Lower leg skin (tissue), 3 donors: Measurements from ENCODE around the gene MEF2D.

ENCODE experiments used
- POLR2A ChIP-seq, 2 donors: fragments of 450-650 bp; IDR thresholded peaks; one replicate each; pipeline ENCODE4 v1.6.1; 2016 to 2017; ENCODE audit warnings: antibody characterized with exemption in 2 of 2, mild to moderate bottlenecking in 1 of 2, moderate library complexity in 1 of 2
- TF ChIP-seq, protein P1 (sequence below), 3 donors: fragments of 450-650 bp; IDR thresholded peaks; one replicate each; pipeline ENCODE4 v1.5.1; 2016; ENCODE audit warnings: antibody characterized with exemption in 3 of 3, mild to moderate bottlenecking in 3 of 3, moderate library complexity in 2 of 3

- TF ChIP-seq POLR2A (IDR thresholded peaks at IDR 0.05): no peak
- TF ChIP-seq, protein P1, sequence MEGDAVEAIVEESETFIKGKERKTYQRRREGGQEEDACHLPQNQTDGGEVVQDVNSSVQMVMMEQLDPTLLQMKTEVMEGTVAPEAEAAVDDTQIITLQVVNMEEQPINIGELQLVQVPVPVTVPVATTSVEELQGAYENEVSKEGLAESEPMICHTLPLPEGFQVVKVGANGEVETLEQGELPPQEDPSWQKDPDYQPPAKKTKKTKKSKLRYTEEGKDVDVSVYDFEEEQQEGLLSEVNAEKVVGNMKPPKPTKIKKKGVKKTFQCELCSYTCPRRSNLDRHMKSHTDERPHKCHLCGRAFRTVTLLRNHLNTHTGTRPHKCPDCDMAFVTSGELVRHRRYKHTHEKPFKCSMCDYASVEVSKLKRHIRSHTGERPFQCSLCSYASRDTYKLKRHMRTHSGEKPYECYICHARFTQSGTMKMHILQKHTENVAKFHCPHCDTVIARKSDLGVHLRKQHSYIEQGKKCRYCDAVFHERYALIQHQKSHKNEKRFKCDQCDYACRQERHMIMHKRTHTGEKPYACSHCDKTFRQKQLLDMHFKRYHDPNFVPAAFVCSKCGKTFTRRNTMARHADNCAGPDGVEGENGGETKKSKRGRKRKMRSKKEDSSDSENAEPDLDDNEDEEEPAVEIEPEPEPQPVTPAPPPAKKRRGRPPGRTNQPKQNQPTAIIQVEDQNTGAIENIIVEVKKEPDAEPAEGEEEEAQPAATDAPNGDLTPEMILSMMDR (IDR thresholded peaks at IDR 0.05): no peak
Measured at GRCh38 chr1:156508955-156509234, 8.3 kb upstream of the MEF2D start.
